ENCODE measurements around the gene RXFP1.

Gene RXFP1

GRCh38 chr4:158678767-158679166 lies 157.1 kb downstream of the RXFP1 start:
- DNase-seq, result no peak

DNA sequence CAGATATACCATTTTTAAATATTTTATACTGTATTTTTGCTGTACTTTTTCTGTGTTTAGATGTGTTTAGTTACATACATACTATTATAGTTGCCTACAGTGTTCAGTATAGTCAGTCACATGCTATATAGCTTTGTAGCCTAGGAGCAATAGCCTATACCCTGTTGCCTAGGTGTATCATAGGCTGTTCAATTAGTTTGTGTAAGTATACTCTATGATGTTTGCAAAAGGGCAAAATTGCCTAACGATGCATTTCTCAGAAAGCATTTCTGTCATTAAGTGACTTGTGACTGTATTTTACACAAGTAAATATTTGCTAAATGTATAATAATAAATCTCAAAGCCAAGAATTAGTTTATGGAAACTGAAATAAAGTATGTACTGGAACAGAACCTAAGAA lies 159.9 kb downstream of the RXFP1 start:
- no peak for DNase-seq

GRCh38 chr4:158682066-158682465 lies 160.4 kb downstream of the RXFP1 start:
- no peak for DNase-seq

- no peak for DNase-seq
These were observed 167.1 kb downstream of the RXFP1 start for GRCh38 chr4:158688813-158689212.
